ENCODE data around the gene MAP2K2.
A peak's percentile ranks its signal among the peaks of the same experiment; 100 is the strongest.

The MAP2K2 gene

GRCh38 chr19:4102339-4103079, 21.4 kb downstream of the MAP2K2 start:
- no peaks in the 10 kb centered on the region for H3K27me3 ChIP-seq (ENCODE audit: control insufficient read depth in 3 of 3, insufficient read depth in 3 of 3, low read depth in 1 of 3, low read length in 3 of 3)
- H3K18ac ChIP-seq (ENCODE audit: low read length) = no peak overlapping the region
- peaks cover 52 to 89% of the 10 kb centered on the region in 2 donors for H3K36me3 ChIP-seq (replicated peaks in 1 of 2; ENCODE audit: control insufficient read depth in 2 of 2, insufficient read depth in 2 of 2, low read length in 2 of 2)
- no peak overlapping the region for H4K8ac ChIP-seq (ENCODE audit: low read depth, low read length)
- no peak overlapping the region for H2BK5ac ChIP-seq (ENCODE audit: low read length)
- no peak overlapping the region for H3K27ac ChIP-seq (replicated peaks; ENCODE audit: low read length)
- peaks cover 3% of the 10 kb centered on the region for H3K79me1 ChIP-seq (ENCODE audit: low read depth, low read length)
- H3K4me1 ChIP-seq (ENCODE audit: control insufficient read depth in 2 of 2, insufficient read depth in 1 of 2, low read depth in 1 of 2, low read length in 2 of 2) = no peaks in the 10 kb centered on the region
- H2BK120ac ChIP-seq (ENCODE audit: low read depth, low read length) = no peak overlapping the region
- no peak overlapping the region for H2BK15ac ChIP-seq (ENCODE audit: low read length)
- no peak overlapping the region for H4K91ac ChIP-seq (ENCODE audit: low read depth, low read length, poor library complexity)
- H3K9ac ChIP-seq (ENCODE audit: low read depth, low read length, poor library complexity) = no peak overlapping the region
- peak overlapping the region; percentile 41 for H2BK12ac ChIP-seq (ENCODE audit: low read length)
- H3K14ac ChIP-seq (ENCODE audit: low read length) = no peak overlapping the region
- no peak overlapping the region for H3K4ac ChIP-seq (ENCODE audit: low read length)
- no peak overlapping the region for H3K4me2 ChIP-seq (ENCODE audit: insufficient read depth, low read length, poor library complexity, severe bottlenecking)
- H2AK5ac ChIP-seq (ENCODE audit: low read depth, low read length) = no peak overlapping the region
- DNase-seq (ENCODE audit: low spot score) = no peak
- no CpG with 5 or more reads among the region's 53 CpGs for WGBS, 2 donors (ENCODE audit: extremely low coverage in 2 of 2, insufficient read length in 2 of 2, insufficient replicate concordance in 1 of 2)
- no peak overlapping the region for H2AFZ ChIP-seq (ENCODE audit: low read length)
- H3K4me3 ChIP-seq (ENCODE audit: low read length in 2 of 2) = no peak overlapping the region
- peak overlapping the region; percentile 20 for H3K23ac ChIP-seq (ENCODE audit: low read depth, low read length, poor library complexity)
- H3K9me3 ChIP-seq (replicated peaks in 1 of 2; ENCODE audit: control insufficient read depth in 2 of 2, insufficient read depth in 1 of 2, low read depth in 1 of 2, low read length in 2 of 2) = no peaks in the 10 kb centered on the region

DNA sequence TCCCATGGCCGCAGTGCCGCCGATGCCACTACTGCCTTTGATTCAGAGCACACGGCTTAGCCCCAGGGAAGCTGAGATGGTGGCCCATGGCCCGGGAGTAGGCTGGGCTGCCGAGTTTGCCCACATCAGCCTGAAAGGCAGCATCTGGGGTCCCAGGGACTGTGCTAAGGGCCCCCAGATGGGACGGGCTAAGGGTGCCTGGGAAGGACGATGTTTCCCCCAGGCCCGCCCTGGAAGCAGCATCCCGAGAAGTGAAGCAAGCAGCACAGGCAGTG, 22.5 kb downstream of the MAP2K2 start:
- Histone ChIP-seq H2BK15ac (ENCODE audit: low read length) (no peak overlapping the region), H4K8ac (ENCODE audit: low read depth, low read length) (peak overlapping the region; percentile 17), H3K4ac (ENCODE audit: low read length) (no peak overlapping the region), H3K23ac (ENCODE audit: low read depth, low read length, poor library complexity) (no peak overlapping the region), H2AFZ (ENCODE audit: low read length) (no peak overlapping the region), H3K14ac (ENCODE audit: low read length) (peak overlapping the region; percentile 31), H3K9ac (ENCODE audit: low read depth, low read length, poor library complexity) (no peak overlapping the region), H2BK12ac (ENCODE audit: low read length) (peak overlapping the region; percentile 73), H3K4me1 (ENCODE audit: control insufficient read depth in 2 of 2, insufficient read depth in 1 of 2, low read depth in 1 of 2, low read length in 2 of 2) (no peaks in the 10 kb centered on the region), H3K27ac (replicated peaks; ENCODE audit: low read length) (no peak overlapping the region), H2BK5ac (ENCODE audit: low read length) (peak overlapping the region; percentile 53), H2BK120ac (ENCODE audit: low read depth, low read length) (no peak overlapping the region), H3K79me1 (ENCODE audit: low read depth, low read length) (no peaks in the 10 kb centered on the region), H4K91ac (ENCODE audit: low read depth, low read length, poor library complexity) (no peak overlapping the region), H2AK5ac (ENCODE audit: low read depth, low read length) (no peak overlapping the region), H3K36me3 (replicated peaks in 1 of 2; ENCODE audit: control insufficient read depth in 2 of 2, insufficient read depth in 2 of 2, low read length in 2 of 2) (peaks cover 49 to 91% of the 10 kb centered on the region in 2 donors), H3K9me3 (replicated peaks in 1 of 2; ENCODE audit: control insufficient read depth in 2 of 2, insufficient read depth in 1 of 2, low read depth in 1 of 2, low read length in 2 of 2) (peaks cover 0 to 2% of the 10 kb centered on the region in 2 donors), H3K4me3 (ENCODE audit: low read length in 2 of 2) (no peak overlapping the region), H3K4me2 (ENCODE audit: insufficient read depth, low read length, poor library complexity, severe bottlenecking) (no peak overlapping the region), H3K18ac (ENCODE audit: low read length) (no peak overlapping the region), H3K27me3 (ENCODE audit: control insufficient read depth in 3 of 3, insufficient read depth in 3 of 3, low read depth in 1 of 3, low read length in 3 of 3) (no peaks in the 10 kb centered on the region)
- no CpG with 5 or more reads among the region's 10 CpGs for WGBS, 2 donors (ENCODE audit: extremely low coverage in 2 of 2, insufficient read length in 2 of 2, insufficient replicate concordance in 1 of 2)
- no peak for DNase-seq (ENCODE audit: low spot score)

GRCh38 chr19:4100647-4101495, 23.1 kb downstream of the MAP2K2 start:
- H4K91ac ChIP-seq (ENCODE audit: low read depth, low read length, poor library complexity) = no peak overlapping the region
- peak overlapping the region; percentile 31 for H3K14ac ChIP-seq (ENCODE audit: low read length)
- H2AFZ ChIP-seq (ENCODE audit: low read length) = no peak overlapping the region
- no peak overlapping the region for H3K18ac ChIP-seq (ENCODE audit: low read length)
- H3K9ac ChIP-seq (ENCODE audit: low read depth, low read length, poor library complexity) = no peak overlapping the region
- H3K4ac ChIP-seq (ENCODE audit: low read length) = no peak overlapping the region
- DNase-seq (ENCODE audit: low spot score) = no peak
- no peaks in the 10 kb centered on the region for H3K79me1 ChIP-seq (ENCODE audit: low read depth, low read length)
- H3K4me1 ChIP-seq (ENCODE audit: control insufficient read depth in 2 of 2, insufficient read depth in 1 of 2, low read depth in 1 of 2, low read length in 2 of 2) = no peaks in the 10 kb centered on the region
- H3K4me2 ChIP-seq (ENCODE audit: insufficient read depth, low read length, poor library complexity, severe bottlenecking) = no peak overlapping the region
- H3K36me3 ChIP-seq (replicated peaks in 1 of 2; ENCODE audit: control insufficient read depth in 2 of 2, insufficient read depth in 2 of 2, low read length in 2 of 2) = peaks cover 47 to 93% of the 10 kb centered on the region in 2 donors
- no peak overlapping the region for H3K4me3 ChIP-seq (ENCODE audit: low read length in 2 of 2)
- no peaks in the 10 kb centered on the region for H3K27me3 ChIP-seq (ENCODE audit: control insufficient read depth in 3 of 3, insufficient read depth in 3 of 3, low read depth in 1 of 3, low read length in 3 of 3)
- H2AK5ac ChIP-seq (ENCODE audit: low read depth, low read length) = no peak overlapping the region
- no peak overlapping the region for H2BK15ac ChIP-seq (ENCODE audit: low read length)
- no CpG with 5 or more reads among the region's 38 CpGs for WGBS, 2 donors (ENCODE audit: extremely low coverage in 2 of 2, insufficient read length in 2 of 2, insufficient replicate concordance in 1 of 2)
- no peak overlapping the region for H3K27ac ChIP-seq (replicated peaks; ENCODE audit: low read length)
- H3K9me3 ChIP-seq (replicated peaks in 1 of 2; ENCODE audit: control insufficient read depth in 2 of 2, insufficient read depth in 1 of 2, low read depth in 1 of 2, low read length in 2 of 2) = peaks cover 0 to 5% of the 10 kb centered on the region in 2 donors
- H2BK12ac ChIP-seq (ENCODE audit: low read length) = no peak overlapping the region
- H3K23ac ChIP-seq (ENCODE audit: low read depth, low read length, poor library complexity) = no peak overlapping the region
- no peak overlapping the region for H2BK120ac ChIP-seq (ENCODE audit: low read depth, low read length)
- peak overlapping the region; percentile 53 for H2BK5ac ChIP-seq (ENCODE audit: low read length)
- no peak overlapping the region for H4K8ac ChIP-seq (ENCODE audit: low read depth, low read length)

- Histone ChIP-seq H3K36me3 (replicated peaks in 1 of 2; ENCODE audit: control insufficient read depth in 2 of 2, insufficient read depth in 2 of 2, low read length in 2 of 2) (peaks cover 50 to 96% of the 10 kb centered on the region in 2 donors), H4K8ac (ENCODE audit: low read depth, low read length) (no peak overlapping the region), H2AK5ac (ENCODE audit: low read depth, low read length) (no peak overlapping the region), H3K4me2 (ENCODE audit: insufficient read depth, low read length, poor library complexity, severe bottlenecking) (no peak overlapping the region), H2BK15ac (ENCODE audit: low read length) (no peak overlapping the region), H3K4ac (ENCODE audit: low read length) (no peak overlapping the region), H3K9me3 (replicated peaks in 1 of 2; ENCODE audit: control insufficient read depth in 2 of 2, insufficient read depth in 1 of 2, low read depth in 1 of 2, low read length in 2 of 2) (peaks cover 4 to 11% of the 10 kb centered on the region in 2 donors), H3K9ac (ENCODE audit: low read depth, low read length, poor library complexity) (no peak overlapping the region), H3K4me1 (ENCODE audit: control insufficient read depth in 2 of 2, insufficient read depth in 1 of 2, low read depth in 1 of 2, low read length in 2 of 2) (no peaks in the 10 kb centered on the region), H3K14ac (ENCODE audit: low read length) (no peak overlapping the region), H2BK120ac (ENCODE audit: low read depth, low read length) (no peak overlapping the region), H2AFZ (ENCODE audit: low read length) (no peak overlapping the region), H3K27ac (replicated peaks; ENCODE audit: low read length) (no peak overlapping the region), H3K4me3 (ENCODE audit: low read length in 2 of 2) (no peak overlapping the region), H2BK12ac (ENCODE audit: low read length) (no peak overlapping the region), H4K91ac (ENCODE audit: low read depth, low read length, poor library complexity) (no peak overlapping the region), H3K23ac (ENCODE audit: low read depth, low read length, poor library complexity) (no peak overlapping the region), H2BK5ac (ENCODE audit: low read length) (no peak overlapping the region), H3K27me3 (ENCODE audit: control insufficient read depth in 3 of 3, insufficient read depth in 3 of 3, low read depth in 1 of 3, low read length in 3 of 3) (no peaks in the 10 kb centered on the region), H3K79me1 (ENCODE audit: low read depth, low read length) (peaks cover 4% of the 10 kb centered on the region), H3K18ac (ENCODE audit: low read length) (no peak overlapping the region)
- DNase-seq (ENCODE audit: low spot score) = no peak
- no CpG with 5 or more reads among the region's 38 CpGs for WGBS, 2 donors (ENCODE audit: extremely low coverage in 2 of 2, insufficient read length in 2 of 2, insufficient replicate concordance in 1 of 2)
Observed at GRCh38 chr19:4099041-4099764, 24.7 kb downstream of the MAP2K2 start.

Measured in neuronal stem cell (in vitro differentiated cells).